Activated CD4-positive, alpha-beta memory T cell treated with anti-CD3 and anti-CD28 coated beads for 36 hours (primary cell): ENCODE measurements around the gene LPCAT4. TPM values are rescaled to one million over a fixed set of nuclear protein-coding genes. Genes with fewer than 3 reads are reported as not detected.
"Not testable (repeated sequence)": the region's sequence is repeated elsewhere in the genome, so short reads cannot be mapped to it uniquely, and the experiment has no call there.

Experiments
- CTCF ChIA-PET: fragments of 350-600 bp; sonication (Branson Sonifier 250); formaldehyde crosslinking; loops from one replicate; lab custom pipeline; 2021; ENCODE audit warnings: antibody characterized with exemption, inconsistent platforms; lab: Charles Lee
- POLR2A ChIA-PET: fragments of 350-600 bp; sonication (Branson Sonifier 250); formaldehyde crosslinking; loops from one replicate; lab custom pipeline; 2021; ENCODE audit warnings: antibody characterized with exemption; lab: Charles Lee
- DNase-seq: peaks from one replicate; pipeline ENCODE4 v3.0.0-alpha.2; 2020
- H3K27ac Mint-ChIP-seq: one replicate; pipeline ENCODE4 v1.8.0; 2021; ENCODE audit warnings: mixed read lengths
- H3K27me3 Mint-ChIP-seq: one replicate; pipeline ENCODE4 v1.8.0; 2021; ENCODE audit warnings: mixed read lengths
- H3K36me3 Mint-ChIP-seq: one replicate; pipeline ENCODE4 v1.8.0; 2021; ENCODE audit warnings: mixed read lengths
- H3K4me1 Mint-ChIP-seq: one replicate; pipeline ENCODE4 v1.8.0; 2021; ENCODE audit warnings: low read depth, mixed read lengths
- H3K4me3 Mint-ChIP-seq: one replicate; pipeline ENCODE4 v1.8.0; 2021; ENCODE audit warnings: mild to moderate bottlenecking, mixed read lengths
- H3K9me3 Mint-ChIP-seq: one replicate; pipeline ENCODE4 v1.8.0; 2021; ENCODE audit warnings: mixed read lengths
- intact Hi-C: fragments of 100-400 bp; cut with micrococcal nuclease; formaldehyde crosslinking; loops from one replicate; pipeline ENCODE4 v1.15.1; 2023
- total RNA-seq, 2 experiments: library from RNA; stranded (reverse); gene quantifications; one replicate each; pipeline ENCODE4 v1.2.3, GENCODE V29; 2021

Gene LPCAT4
- total RNA-seq, 2 experiments from 2014 or later: 62.5 to 71.3 TPM

DNA sequence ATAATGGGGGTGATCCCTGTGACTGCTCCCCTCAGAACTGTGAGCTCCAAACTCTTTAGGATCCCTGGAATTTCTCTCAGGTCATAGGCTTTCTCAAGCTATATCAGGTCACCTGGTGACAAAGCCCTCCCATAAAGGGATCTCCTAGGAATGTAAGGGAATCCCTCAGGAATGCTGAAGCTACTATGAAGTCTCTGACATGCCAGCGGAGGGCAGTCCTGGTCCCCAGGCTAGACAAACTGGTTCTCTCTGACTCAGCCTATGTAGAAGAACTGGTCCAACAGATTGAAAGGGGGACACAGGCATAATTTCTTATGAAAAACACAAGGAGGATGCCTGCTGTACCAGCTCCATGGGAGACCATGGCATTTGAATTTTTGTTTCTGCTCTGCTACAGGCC lies 6.7 kb downstream of the LPCAT4 start:
- no peak for DNase-seq
- Mint-ChIP-seq H3K36me3 (peaks cover 20% of the 10 kb centered on the region), H3K4me3 (no peak overlapping the region), H3K4me1 (peaks cover 8% of the 10 kb centered on the region), H3K27me3 (no peaks in the 10 kb centered on the region), H3K9me3 (no peaks in the 10 kb centered on the region), H3K27ac (no peak overlapping the region)
- POLR2A ChIA-PET: no interaction called here
- CTCF ChIA-PET: interaction anchor here (0.9 to 1.2 kb wide), 2 partner anchors 119 to 228 kb away, joined by 3 read pairs; no protein-coding TSS in a partner anchor
- intact Hi-C loops: no loop called here

DNA sequence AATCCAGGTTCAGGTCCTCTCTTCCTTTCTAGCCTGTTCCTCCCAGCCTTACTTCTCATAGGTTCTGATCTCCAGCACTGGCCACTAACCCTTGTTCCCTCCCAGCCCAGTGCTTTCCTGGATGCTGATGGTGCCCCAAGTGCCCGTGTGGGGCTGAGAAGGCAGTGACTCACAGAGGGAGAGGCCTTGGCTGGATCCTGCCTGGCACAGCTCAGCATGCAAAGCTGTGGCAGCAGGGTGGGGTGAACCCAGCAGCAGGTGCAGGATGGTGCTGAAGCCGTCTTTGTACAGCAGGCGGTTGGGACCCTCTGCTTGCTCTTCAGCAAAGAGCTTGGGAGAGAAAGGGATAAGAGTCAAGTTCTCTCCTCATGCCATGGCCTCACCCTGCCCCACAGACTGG lies 7.6 kb downstream of the LPCAT4 start:
- H3K9me3 Mint-ChIP-seq: no peaks in the 10 kb centered on the region
- H3K27ac Mint-ChIP-seq: no peak overlapping the region
- H3K27me3 Mint-ChIP-seq: no peaks in the 10 kb centered on the region
- intact Hi-C loops: no loop called here
- POLR2A ChIA-PET: no interaction called here
- no peak for DNase-seq
- CTCF ChIA-PET: no interaction called here
- H3K4me1 Mint-ChIP-seq: no peaks in the 10 kb centered on the region
- H3K36me3 Mint-ChIP-seq: peaks cover 20% of the 10 kb centered on the region
- H3K4me3 Mint-ChIP-seq: no peak overlapping the region

DNA sequence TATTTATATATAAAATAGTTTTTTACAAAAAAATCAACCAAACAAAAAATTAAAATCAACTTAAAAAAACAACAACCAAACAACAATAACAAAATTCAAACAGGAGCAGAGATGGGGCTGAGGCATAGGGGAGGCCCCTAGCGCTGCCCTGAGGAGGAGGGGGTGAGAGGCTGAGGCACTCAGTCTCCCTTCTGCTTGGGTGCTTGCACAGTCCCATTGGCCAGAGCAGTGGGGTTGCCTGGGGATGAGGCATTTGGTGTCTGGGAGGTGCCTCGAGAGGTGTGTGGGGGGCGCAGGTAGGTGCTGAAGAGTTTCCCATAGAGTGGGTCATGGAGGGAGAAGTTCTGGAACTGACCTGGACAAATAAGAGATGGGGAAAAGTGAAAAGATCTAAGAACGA lies 8.0 kb downstream of the LPCAT4 start:
- H3K9me3 Mint-ChIP-seq: no peaks in the 10 kb centered on the region
- no peaks in the 10 kb centered on the region for H3K4me1 Mint-ChIP-seq
- no peak for DNase-seq
- intact Hi-C loops: no loop called here
- no peaks in the 10 kb centered on the region for H3K27me3 Mint-ChIP-seq
- no peak overlapping the region for H3K27ac Mint-ChIP-seq
- POLR2A ChIA-PET: no interaction called here
- H3K4me3 Mint-ChIP-seq: no peak overlapping the region
- H3K36me3 Mint-ChIP-seq: peaks cover 20% of the 10 kb centered on the region
- CTCF ChIA-PET: interaction anchor here (1.7 kb wide), 1 partner anchor 8 kb away, joined by 15 read pairs; the partner anchor contains the start of gene LPCAT4

DNA sequence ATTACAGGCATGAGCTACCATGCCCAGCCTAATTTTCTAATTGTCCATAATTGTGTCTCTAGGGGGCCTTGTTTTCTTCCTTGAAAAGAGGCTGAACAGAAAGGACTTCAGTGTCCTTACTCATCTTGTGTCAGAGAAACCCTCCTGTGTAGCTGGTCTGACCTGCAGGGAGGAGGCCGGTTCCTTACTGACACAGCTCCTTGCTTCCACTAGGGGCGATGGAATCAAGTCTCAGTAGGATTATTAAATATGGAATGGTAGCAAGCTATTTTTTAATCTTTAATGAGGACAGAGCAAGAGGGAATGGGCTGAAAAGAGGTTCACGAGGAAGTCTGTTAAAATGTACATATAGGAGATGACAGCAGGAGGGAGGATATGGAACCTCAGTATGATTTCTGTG lies 8.6 kb downstream of the LPCAT4 start:
- Mint-ChIP-seq H3K27me3 (no peaks in the 10 kb centered on the region), H3K4me3 (no peak overlapping the region), H3K4me1 (no peaks in the 10 kb centered on the region), H3K36me3 (peaks cover 18% of the 10 kb centered on the region), H3K27ac (no peak overlapping the region), H3K9me3 (no peaks in the 10 kb centered on the region)
- intact Hi-C loops: no loop called here
- ChIA-PET CTCF (interaction anchor here (0.7 to 1.7 kb wide), 4 partner anchors 9 to 229 kb away, joined by 4 to 15 read pairs (median 6); partner anchors contain the start of gene LPCAT4), POLR2A (no interaction called here)
- DNase-seq: no peak

DNA sequence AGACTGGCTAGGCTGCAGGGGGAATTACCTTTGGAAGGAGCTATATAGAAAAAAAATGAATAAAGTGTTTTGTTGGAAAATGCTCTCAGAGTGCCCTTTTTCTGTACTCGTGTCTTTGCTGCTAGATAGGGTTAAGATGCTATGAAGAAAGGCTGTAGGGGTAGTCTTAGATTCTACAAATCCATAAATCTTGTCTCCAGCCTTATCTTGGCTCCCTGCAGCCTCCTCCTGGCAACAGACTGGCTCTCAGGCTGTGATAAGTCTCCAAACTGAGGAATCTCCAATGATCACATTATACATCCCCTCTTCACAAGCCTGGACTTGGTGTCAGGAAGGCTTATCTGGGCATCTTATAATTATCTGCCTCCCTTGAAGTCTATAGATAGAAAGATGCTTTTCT lies 9.3 kb downstream of the LPCAT4 start:
- H3K4me3 Mint-ChIP-seq: no peak overlapping the region
- ChIA-PET POLR2A (no interaction called here), CTCF (interaction anchor here (0.9 to 1.7 kb wide), 3 partner anchors 10 to 230 kb away, joined by 5 to 15 read pairs (median 6); partner anchors contain the start of gene LPCAT4)
- no peak for DNase-seq
- H3K27ac Mint-ChIP-seq: no peak overlapping the region
- intact Hi-C loops: no loop called here
- peaks cover 15% of the 10 kb centered on the region for H3K36me3 Mint-ChIP-seq
- no peaks in the 10 kb centered on the region for H3K9me3 Mint-ChIP-seq
- no peaks in the 10 kb centered on the region for H3K4me1 Mint-ChIP-seq
- H3K27me3 Mint-ChIP-seq: no peaks in the 10 kb centered on the region

DNA sequence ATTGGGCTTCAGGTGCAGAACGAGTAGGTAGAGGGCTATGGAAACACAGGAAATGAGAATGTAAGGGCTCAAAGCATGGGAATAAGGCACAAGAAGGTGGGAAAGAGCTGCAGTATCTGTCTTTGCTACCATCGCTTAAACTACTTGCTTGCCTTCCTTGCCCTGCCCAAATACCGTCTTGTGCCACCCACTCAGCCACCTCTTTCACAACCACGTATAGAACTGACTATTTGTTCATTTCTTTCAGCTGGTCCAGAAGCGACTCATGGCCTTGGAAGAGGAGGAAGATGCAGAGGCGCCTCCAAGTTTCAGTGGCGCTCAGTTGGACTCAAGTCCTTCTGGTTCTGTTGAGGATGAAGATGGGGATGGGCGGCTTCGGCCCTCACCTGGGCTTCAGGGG lies 11.8 kb downstream of the LPCAT4 start:
- ChIA-PET CTCF (interaction anchor here (2.6 kb wide), 1 partner anchor 12 kb away, joined by 13 read pairs; the partner anchor contains the start of gene LPCAT4), POLR2A (no interaction called here)
- Mint-ChIP-seq H3K27me3 (no peaks in the 10 kb centered on the region), H3K4me1 (no peaks in the 10 kb centered on the region), H3K9me3 (no peaks in the 10 kb centered on the region), H3K36me3 (peaks cover 4% of the 10 kb centered on the region), H3K4me3 (no peak overlapping the region), H3K27ac (no peak overlapping the region)
- intact Hi-C loops: no loop called here
- DNase-seq: no peak

DNA sequence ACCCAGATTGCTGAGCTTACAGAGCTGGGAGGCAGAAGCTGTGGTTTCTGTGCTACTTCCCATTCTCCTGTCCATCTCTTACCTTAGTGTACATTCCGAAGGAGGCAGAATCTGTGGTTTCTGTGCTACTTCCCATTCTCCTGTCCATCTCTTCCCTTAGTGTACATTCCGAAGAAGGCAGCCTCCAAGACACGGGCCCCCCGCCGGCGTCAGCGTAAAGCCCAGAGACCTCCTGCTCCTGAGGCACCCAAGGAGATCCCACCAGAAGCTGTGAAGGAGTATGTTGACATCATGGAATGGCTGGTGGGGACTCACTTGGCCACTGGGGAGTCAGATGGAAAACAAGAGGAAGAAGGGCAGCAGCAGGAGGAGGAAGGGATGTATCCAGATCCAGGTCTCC lies 12.7 kb downstream of the LPCAT4 start:
- no peak overlapping the region for H3K27ac Mint-ChIP-seq

DNA sequence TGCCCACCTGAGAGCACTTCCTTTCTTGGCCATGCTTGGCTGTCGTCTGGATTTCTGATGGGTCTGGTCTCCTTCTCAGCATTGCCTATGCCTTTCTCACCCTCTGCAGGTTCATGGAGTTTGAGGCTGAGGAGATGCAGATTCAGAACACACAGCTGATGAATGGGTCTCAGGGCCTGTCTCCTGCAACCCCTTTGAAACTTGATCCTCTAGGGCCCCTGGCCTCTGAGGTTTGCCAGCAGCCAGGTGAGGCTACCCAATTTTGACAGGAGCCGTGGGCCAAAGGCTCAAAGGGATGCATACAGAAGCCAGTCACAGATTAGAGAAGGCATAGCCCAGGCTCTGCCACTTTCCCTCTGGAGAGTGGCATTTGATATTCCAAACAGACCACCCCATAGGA lies 13.4 kb downstream of the LPCAT4 start:
- peaks cover 4% of the 10 kb centered on the region for H3K36me3 Mint-ChIP-seq
- H3K27me3 Mint-ChIP-seq: no peaks in the 10 kb centered on the region
- H3K4me3 Mint-ChIP-seq: no peak overlapping the region
- intact Hi-C loops: no loop called here
- H3K4me1 Mint-ChIP-seq: no peaks in the 10 kb centered on the region
- no peak for DNase-seq
- POLR2A ChIA-PET: interaction anchor here (1.3 kb wide), 1 partner anchor 13 kb away, joined by 3 read pairs; the partner anchor contains the start of gene LPCAT4
- no peaks in the 10 kb centered on the region for H3K9me3 Mint-ChIP-seq
- no peak overlapping the region for H3K27ac Mint-ChIP-seq
- CTCF ChIA-PET: interaction anchor here (2.7 kb wide), 1 partner anchor 11 kb away, joined by 8 read pairs; the partner anchor contains the start of genes NOP10 and NUTM1

More for the DNA sequence above, 12.7 kb downstream of the LPCAT4 start:
- peaks cover 4% of the 10 kb centered on the region for H3K36me3 Mint-ChIP-seq
- intact Hi-C loops: no loop called here
- no peak overlapping the region for H3K4me3 Mint-ChIP-seq
- CTCF ChIA-PET: interaction anchor here (0.6 to 2.7 kb wide), 4 partner anchors 9 to 201 kb away, joined by 3 to 13 read pairs (median 6); partner anchors contain the start of genes LPCAT4, NOP10 and NUTM1
- H3K9me3 Mint-ChIP-seq: no peaks in the 10 kb centered on the region
- H3K4me1 Mint-ChIP-seq: no peaks in the 10 kb centered on the region
- POLR2A ChIA-PET: no interaction called here
- H3K27me3 Mint-ChIP-seq: no peaks in the 10 kb centered on the region
- DNase-seq: no peak

DNA sequence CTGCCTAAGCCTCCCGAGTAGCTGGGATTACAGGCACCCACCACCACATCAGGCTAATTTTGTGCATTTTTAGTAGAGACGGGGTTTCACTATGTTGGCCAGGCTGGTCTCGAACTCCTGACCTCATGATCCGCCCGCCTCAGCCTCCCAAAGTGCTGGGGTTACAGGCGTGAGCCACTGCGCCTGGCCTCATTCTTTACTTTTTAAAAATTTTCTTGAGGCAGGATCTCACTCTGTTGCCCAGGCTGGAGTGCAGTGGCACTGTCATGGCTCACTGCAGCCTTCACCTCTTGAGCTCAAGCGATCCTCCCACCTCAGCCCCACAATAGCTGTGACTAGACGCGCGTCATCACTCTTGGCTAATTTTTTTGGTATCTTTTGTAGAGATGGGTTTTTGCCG lies 14.0 kb downstream of the LPCAT4 start:
- H3K36me3 Mint-ChIP-seq, intact Hi-C loops, H3K4me1 Mint-ChIP-seq, H3K9me3 Mint-ChIP-seq, H3K27me3 Mint-ChIP-seq, H3K27ac Mint-ChIP-seq, H3K4me3 Mint-ChIP-seq, DNase-seq: not testable (repeated sequence)
- ChIA-PET POLR2A (interaction anchor here (1.3 kb wide), 1 partner anchor 14 kb away, joined by 3 read pairs; the partner anchor contains the start of gene LPCAT4), CTCF (interaction anchor here (2.7 kb wide), 1 partner anchor 10 kb away, joined by 8 read pairs; the partner anchor contains the start of genes NOP10 and NUTM1)

DNA sequence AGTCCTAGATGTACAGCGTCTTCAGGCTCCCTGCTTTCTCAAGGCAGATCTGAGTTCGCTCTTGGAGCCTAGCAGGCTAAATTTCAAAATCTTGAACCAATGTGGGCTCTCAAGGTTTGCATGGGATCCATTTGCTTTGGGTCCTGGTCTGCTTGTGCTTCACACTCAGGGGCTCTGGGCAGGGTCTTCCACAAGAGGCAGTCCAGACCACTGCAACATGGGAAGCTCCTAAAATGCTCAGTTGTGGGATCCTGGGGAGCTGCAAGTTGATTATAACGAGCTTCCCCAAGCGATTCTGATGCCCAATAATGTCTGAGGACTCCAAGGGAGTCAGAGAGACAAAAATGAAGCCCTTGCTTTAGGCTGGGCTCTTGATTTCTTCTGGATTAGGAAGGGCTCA lies 17.2 kb downstream of the LPCAT4 start:
- ChIA-PET CTCF (no interaction called here), POLR2A (no interaction called here)
- no peaks in the 10 kb centered on the region for H3K27me3 Mint-ChIP-seq
- H3K4me3 Mint-ChIP-seq: no peak overlapping the region
- no peaks in the 10 kb centered on the region for H3K36me3 Mint-ChIP-seq
- intact Hi-C loops: no loop called here
- DNase-seq: no peak
- H3K27ac Mint-ChIP-seq: no peak overlapping the region
- no peaks in the 10 kb centered on the region for H3K4me1 Mint-ChIP-seq
- H3K9me3 Mint-ChIP-seq: no peaks in the 10 kb centered on the region

DNA sequence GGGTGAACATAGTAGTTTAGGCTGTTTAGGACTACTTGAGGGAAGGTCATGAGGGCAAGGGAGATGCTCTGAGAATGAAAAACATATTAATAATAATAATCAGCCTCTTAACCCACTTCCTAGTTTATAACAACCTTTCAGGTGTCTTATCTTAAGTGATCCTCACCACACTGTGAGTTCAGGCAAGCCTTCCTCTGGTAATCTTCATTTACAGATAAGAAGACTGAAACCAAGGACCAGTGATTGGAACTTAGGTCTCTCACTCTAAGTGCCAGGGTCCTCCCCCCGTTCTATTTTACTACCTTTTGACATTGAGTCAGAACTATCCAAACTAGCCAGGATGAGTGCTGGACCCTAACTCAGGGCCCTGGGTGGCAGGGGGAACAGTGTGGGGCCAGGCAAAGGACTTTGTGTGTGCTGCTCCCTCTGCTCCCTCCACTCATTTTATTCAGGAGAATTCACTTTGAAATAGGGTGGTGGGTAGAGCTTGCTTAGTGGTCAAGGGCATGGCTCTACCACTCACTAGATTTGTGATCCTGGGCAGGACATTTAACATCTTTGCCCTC lies 18.2 kb downstream of the LPCAT4 start:
- H3K9me3 Mint-ChIP-seq: no peaks in the 10 kb centered on the region
- no peak overlapping the region for H3K4me3 Mint-ChIP-seq
- H3K4me1 Mint-ChIP-seq: no peaks in the 10 kb centered on the region
- no peaks in the 10 kb centered on the region for H3K36me3 Mint-ChIP-seq
- intact Hi-C loops: no loop called here
- POLR2A ChIA-PET: no interaction called here
- CTCF ChIA-PET: no interaction called here
- H3K27me3 Mint-ChIP-seq: no peaks in the 10 kb centered on the region
- H3K27ac Mint-ChIP-seq: no peak overlapping the region
- DNase-seq: no peak

DNA sequence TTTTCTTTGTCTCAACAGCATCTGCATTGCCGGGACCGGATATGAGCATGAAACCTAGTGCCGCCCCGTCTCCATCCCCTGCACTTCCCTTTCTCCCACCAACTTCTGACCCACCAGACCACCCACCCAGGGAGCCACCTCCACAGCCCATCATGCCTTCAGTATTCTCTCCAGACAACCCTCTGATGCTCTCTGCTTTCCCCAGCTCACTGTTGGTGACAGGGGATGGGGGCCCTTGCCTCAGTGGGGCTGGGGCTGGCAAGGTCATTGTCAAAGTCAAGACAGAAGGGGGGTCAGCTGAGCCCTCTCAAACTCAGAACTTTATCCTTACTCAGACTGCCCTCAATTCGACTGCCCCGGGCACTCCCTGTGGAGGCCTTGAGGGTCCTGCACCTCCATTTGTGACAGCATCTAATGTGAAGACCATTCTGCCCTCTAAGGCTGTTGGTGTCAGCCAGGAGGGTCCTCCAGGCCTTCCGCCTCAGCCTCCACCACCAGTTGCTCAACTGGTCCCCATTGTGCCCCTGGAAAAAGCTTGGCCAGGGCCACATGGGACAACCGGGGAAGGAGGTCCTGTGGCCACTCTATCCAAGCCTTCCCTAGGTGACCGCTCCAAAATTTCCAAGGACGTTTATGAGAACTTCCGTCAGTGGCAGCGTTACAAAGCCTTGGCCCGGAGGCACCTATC lies 18.9 kb downstream of the LPCAT4 start:
- Mint-ChIP-seq H3K36me3 (no peaks in the 10 kb centered on the region), H3K27ac (no peak overlapping the region), H3K9me3 (no peaks in the 10 kb centered on the region), H3K27me3 (no peaks in the 10 kb centered on the region), H3K4me3 (no peak overlapping the region), H3K4me1 (no peaks in the 10 kb centered on the region)
- ChIA-PET POLR2A (no interaction called here), CTCF (no interaction called here)
- DNase-seq: no peak
- intact Hi-C loops: no loop called here
